Parathyroid adenoma (tissue), 2 donors: ENCODE measurements around the gene ZNF239.
"Not testable (repeated sequence)": the region's sequence is repeated elsewhere in the genome, so short reads cannot be mapped to it uniquely, and the experiment has no call there.

Experiments used
- H2AFZ ChIP-seq: fragments of 300-600 bp; sonication (generic); one replicate; pipeline ENCODE4 v1.7.0; 2017; ENCODE audit warnings: antibody characterized with exemption, mild to moderate bottlenecking
- H3K27ac ChIP-seq: fragments of 300-600 bp; sonication (generic); one replicate; pipeline ENCODE4 v1.7.0; 2017
- H3K27me3 ChIP-seq: fragments of 300-600 bp; sonication (generic); one replicate; pipeline ENCODE4 v1.7.0; 2017; ENCODE audit warnings: low read length; ENCODE audit not compliant: control insufficient read depth, insufficient read depth
- H3K36me3 ChIP-seq: fragments of 300-600 bp; sonication (generic); one replicate; pipeline ENCODE4 v1.7.0; 2017; ENCODE audit warnings: low read length; ENCODE audit not compliant: control insufficient read depth, insufficient read depth
- H3K4me1 ChIP-seq: fragments of 300-600 bp; sonication (generic); one replicate; pipeline ENCODE4 v1.7.0; 2017; ENCODE audit warnings: control low read depth
- H3K4me2 ChIP-seq: fragments of 300-600 bp; sonication (generic); one replicate; pipeline ENCODE4 v1.7.0; 2017; ENCODE audit warnings: low read length
- H3K4me3 ChIP-seq: fragments of 300-600 bp; sonication (generic); one replicate; pipeline ENCODE4 v1.7.0; 2017; ENCODE audit warnings: low read depth, low read length
- H3K79me2 ChIP-seq: fragments of 300-600 bp; sonication (generic); one replicate; pipeline ENCODE4 v1.7.0; 2017; ENCODE audit warnings: control low read depth
- H3K9ac ChIP-seq: fragments of 300-600 bp; sonication (generic); one replicate; pipeline ENCODE4 v1.7.0; 2017; ENCODE audit warnings: mild to moderate bottlenecking
- H3K9me3 ChIP-seq: fragments of 300-600 bp; sonication (generic); one replicate; pipeline ENCODE4 v1.7.0; 2017; ENCODE audit warnings: low read length; ENCODE audit not compliant: control insufficient read depth
- TF ChIP-seq, protein P1 (sequence below): fragments of 300-600 bp; sonication (generic); IDR thresholded peaks from one replicate; pipeline ENCODE4 v1.7.0; 2017; ENCODE audit warnings: antibody characterized with exemption, mild to moderate bottlenecking
- donor health status: primary hyperparathyroidism.

Gene ZNF239

DNA sequence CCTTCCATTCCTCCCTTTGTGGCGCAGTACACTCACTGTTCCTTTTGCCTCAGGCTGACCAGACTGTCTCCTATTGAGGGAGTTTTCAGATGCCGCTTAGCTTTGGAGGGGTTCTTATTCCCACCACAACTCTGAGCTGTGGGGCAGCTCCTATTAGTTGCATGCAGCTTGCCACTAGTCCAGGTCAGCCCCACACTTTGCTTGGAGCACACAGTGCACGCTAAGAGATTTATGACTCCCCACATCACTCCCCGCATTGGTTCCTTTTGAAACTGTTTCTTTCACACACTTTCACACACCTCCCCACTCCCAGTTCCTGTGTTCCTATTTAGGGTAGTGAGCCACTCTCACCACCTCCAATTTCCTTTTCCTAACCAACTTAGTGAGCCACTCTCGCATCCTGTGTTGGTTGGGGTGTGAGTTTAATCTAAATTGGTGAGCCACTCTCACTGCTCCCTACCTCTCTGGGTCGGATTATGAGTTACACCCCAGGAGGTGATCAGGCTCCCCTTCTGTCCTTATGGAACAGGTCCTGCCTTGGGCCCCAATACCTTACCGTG is 21.4 kb upstream of the ZNF239 start:
- Histone ChIP-seq H3K79me2 (no peaks in the 10 kb centered on the region), H2AFZ (no peak overlapping the region), H3K9me3 (no peaks in the 10 kb centered on the region), H3K4me3 (no peak overlapping the region), H3K9ac (no peak overlapping the region), H3K4me2 (no peak overlapping the region), H3K27ac (no peak overlapping the region), H3K4me1 (no peaks in the 10 kb centered on the region), H3K36me3 (no peaks in the 10 kb centered on the region), H3K27me3 (no peaks in the 10 kb centered on the region)
- TF ChIP-seq, protein P1, sequence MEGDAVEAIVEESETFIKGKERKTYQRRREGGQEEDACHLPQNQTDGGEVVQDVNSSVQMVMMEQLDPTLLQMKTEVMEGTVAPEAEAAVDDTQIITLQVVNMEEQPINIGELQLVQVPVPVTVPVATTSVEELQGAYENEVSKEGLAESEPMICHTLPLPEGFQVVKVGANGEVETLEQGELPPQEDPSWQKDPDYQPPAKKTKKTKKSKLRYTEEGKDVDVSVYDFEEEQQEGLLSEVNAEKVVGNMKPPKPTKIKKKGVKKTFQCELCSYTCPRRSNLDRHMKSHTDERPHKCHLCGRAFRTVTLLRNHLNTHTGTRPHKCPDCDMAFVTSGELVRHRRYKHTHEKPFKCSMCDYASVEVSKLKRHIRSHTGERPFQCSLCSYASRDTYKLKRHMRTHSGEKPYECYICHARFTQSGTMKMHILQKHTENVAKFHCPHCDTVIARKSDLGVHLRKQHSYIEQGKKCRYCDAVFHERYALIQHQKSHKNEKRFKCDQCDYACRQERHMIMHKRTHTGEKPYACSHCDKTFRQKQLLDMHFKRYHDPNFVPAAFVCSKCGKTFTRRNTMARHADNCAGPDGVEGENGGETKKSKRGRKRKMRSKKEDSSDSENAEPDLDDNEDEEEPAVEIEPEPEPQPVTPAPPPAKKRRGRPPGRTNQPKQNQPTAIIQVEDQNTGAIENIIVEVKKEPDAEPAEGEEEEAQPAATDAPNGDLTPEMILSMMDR: no peak

GRCh38 chr10:43594944-43595589 is 20.7 kb upstream of the ZNF239 start:
- Histone ChIP-seq H3K4me1 (no peaks in the 10 kb centered on the region), H2AFZ (peak overlapping the region; percentile 35), H3K9me3 (no peaks in the 10 kb centered on the region), H3K4me3 (no peak overlapping the region), H3K36me3 (no peaks in the 10 kb centered on the region), H3K79me2 (no peaks in the 10 kb centered on the region), H3K9ac (no peak overlapping the region), H3K27me3 (no peaks in the 10 kb centered on the region), H3K27ac (no peak overlapping the region), H3K4me2 (no peak overlapping the region)
- TF ChIP-seq, protein P1: no peak

- Histone ChIP-seq H3K79me2 (no peaks in the 10 kb centered on the region), H3K27ac (no peak overlapping the region), H3K9ac (no peak overlapping the region), H3K4me2 (no peak overlapping the region), H3K4me1 (no peaks in the 10 kb centered on the region), H3K4me3 (no peak overlapping the region), H3K27me3 (no peaks in the 10 kb centered on the region), H3K36me3 (no peaks in the 10 kb centered on the region), H2AFZ (no peak overlapping the region), H3K9me3 (no peaks in the 10 kb centered on the region)
- TF ChIP-seq, protein P1: no peak
Observed at GRCh38 chr10:43591303-43591904, 17.0 kb upstream of the ZNF239 start.

- not testable (repeated sequence) for H3K79me2 ChIP-seq, H3K4me2 ChIP-seq, H3K4me1 ChIP-seq, H3K4me3 ChIP-seq, H3K36me3 ChIP-seq, H3K27me3 ChIP-seq, H3K9ac ChIP-seq, H3K9me3 ChIP-seq, H3K27ac ChIP-seq, H2AFZ ChIP-seq
Observed at GRCh38 chr10:43586730-43587115, 12.3 kb upstream of the ZNF239 start.

DNA sequence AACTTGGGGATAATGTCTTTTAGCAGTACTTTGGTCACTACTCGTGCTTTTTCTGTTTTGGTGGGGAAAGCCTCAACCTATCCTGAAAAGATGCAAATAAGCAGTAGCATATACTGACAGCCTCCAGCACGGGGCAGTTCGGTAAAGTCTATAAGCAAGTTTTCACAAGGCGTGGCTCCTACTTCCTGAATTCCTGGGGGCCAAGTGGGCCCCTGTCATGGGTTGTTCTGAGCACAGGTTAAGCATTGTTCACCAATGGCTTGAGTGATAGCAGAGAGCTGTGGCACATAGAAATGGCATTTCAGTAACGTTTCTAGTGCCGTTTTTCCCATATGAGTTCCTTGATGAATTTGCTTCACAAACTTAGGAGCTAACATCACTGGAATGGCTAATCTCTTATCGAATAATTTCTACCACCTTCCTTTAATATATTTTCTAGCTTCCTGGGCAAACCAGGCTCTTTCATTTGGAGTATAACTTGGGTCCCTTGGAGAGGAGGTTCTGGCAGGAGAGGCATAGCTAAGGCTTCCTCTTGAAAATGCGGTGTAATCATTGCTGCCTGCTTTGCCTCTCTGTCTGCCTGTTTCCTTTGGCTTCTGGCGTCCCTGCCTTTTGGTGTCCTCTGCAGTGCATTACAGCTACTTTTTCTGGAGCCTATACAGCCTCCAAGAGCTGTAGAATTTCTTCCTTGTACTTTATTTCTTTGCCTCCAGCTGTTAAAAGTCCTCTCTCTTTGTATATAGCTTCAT is 11.7 kb upstream of the ZNF239 start:
- Histone ChIP-seq H3K4me3 (no peak overlapping the region), H3K27me3 (no peaks in the 10 kb centered on the region), H3K27ac (no peak overlapping the region), H3K9ac (no peak overlapping the region), H2AFZ (no peak overlapping the region), H3K79me2 (no peaks in the 10 kb centered on the region), H3K4me1 (no peaks in the 10 kb centered on the region), H3K9me3 (no peaks in the 10 kb centered on the region), H3K4me2 (no peak overlapping the region), H3K36me3 (no peaks in the 10 kb centered on the region)
- TF ChIP-seq, protein P1: no peak
